ENCODE measurements around the gene MAP2K1.

- TF ChIP-seq CTCF (IDR thresholded peaks at IDR 0.05) (no peak), POLR2A (IDR thresholded peaks at IDR 0.05) (no peak), POLR2AphosphoS5 (IDR thresholded peaks at IDR 0.05) (no peak)
These were observed 1.3 kb downstream of the MAP2K1 start for GRCh38 chr15:66388043-66388363.

Data from breast epithelium (tissue), 3 donors.